AG10803 (cell line): ENCODE data around the gene UBA6.
A peak's percentile ranks its signal among the peaks of the same experiment; 100 is the strongest.

Experiments used
- DNase-seq: peaks from one replicate; pipeline ENCODE4 v3.0.0; 2010; ENCODE audit warnings: low read depth
- H3K4me3 ChIP-seq: 2 replicates; pipeline ENCODE4 v1.5.1; 2011; ENCODE audit warnings: mild to moderate bottlenecking, low read length, control low read depth
- TF ChIP-seq, protein P1 (sequence below): conservative IDR thresholded peaks from 2 replicates; pipeline ENCODE4 v1.5.1; 2011; ENCODE audit warnings: mild to moderate bottlenecking, low read length, control low read depth, inconsistent platforms

Gene UBA6

DNA sequence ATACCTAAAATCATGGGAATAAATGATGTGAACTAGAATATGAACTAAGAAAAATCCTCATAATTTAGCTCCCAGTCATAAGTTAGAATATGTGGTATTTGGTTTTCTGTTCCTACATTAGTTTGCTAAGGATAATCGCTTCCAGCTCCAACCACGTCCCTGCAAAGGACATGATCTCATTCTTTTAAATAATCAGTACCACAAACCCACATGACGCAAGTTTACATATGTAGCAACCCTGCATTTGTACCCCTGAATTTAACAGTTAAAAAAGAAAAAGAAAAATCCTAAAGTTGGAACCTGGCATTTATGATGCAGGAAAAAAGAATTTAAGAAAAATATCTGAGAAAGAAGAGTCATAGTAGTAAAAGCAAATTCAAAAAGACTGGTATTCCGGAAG, 13.3 kb downstream of the UBA6 start:
- DNase-seq, result peak; percentile 72
- TF ChIP-seq, protein P1, sequence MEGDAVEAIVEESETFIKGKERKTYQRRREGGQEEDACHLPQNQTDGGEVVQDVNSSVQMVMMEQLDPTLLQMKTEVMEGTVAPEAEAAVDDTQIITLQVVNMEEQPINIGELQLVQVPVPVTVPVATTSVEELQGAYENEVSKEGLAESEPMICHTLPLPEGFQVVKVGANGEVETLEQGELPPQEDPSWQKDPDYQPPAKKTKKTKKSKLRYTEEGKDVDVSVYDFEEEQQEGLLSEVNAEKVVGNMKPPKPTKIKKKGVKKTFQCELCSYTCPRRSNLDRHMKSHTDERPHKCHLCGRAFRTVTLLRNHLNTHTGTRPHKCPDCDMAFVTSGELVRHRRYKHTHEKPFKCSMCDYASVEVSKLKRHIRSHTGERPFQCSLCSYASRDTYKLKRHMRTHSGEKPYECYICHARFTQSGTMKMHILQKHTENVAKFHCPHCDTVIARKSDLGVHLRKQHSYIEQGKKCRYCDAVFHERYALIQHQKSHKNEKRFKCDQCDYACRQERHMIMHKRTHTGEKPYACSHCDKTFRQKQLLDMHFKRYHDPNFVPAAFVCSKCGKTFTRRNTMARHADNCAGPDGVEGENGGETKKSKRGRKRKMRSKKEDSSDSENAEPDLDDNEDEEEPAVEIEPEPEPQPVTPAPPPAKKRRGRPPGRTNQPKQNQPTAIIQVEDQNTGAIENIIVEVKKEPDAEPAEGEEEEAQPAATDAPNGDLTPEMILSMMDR, result no peak

DNA sequence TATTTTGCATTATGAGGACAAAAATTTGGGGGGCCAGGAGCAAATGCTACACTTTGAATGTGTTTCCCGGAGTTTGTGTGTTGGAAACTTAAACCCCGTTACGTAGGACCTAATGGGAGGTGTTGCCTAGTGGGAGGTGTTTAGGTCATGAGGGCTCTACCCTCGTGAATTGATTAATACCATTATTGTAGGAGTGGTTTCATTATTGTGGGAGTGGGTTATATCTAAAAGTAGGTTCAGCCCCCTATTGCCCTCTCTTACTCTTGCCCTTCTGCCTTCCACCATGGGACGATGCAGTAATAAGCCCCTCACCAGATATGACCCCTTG, 15.5 kb downstream of the UBA6 start:
- TF ChIP-seq, protein P1, result no peak
- no peak for DNase-seq
- no peak overlapping the region for H3K4me3 ChIP-seq

More for the DNA sequence above, 13.3 kb downstream of the UBA6 start:
- no peak overlapping the region for H3K4me3 ChIP-seq

DNA sequence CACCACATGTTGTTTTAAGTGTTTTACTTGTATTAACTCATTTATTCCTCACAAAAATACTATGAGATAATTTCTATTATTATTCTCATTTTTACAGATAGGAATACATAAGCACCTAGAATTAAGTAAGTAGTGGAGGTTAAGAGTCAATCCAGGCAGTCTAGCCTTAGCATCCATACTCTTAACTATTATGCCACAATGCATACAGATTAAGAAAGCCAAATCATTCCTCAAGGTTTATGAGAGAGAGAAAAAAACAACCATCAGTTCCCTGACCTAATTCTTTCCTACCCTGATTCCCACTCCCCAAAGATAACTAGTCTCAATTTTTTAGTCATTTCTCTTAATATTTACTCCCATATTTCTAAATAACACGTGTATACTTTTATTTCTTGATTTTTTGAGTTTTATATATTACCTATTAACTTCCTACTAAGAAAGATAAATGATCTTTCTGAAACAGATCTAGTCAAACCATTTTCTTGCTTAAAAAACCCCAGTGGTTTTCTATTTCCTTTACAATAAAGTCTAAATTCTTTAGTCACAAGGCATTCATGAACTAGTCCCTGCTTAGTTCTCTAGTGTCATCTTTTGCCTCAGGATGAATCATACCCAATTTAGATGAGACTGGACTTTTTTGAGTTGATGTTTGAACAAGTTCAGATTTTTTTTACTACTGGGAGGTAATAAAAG, 16.0 kb downstream of the UBA6 start:
- TF ChIP-seq, protein P1, result no peak
- DNase-seq, result peak; percentile 39
- no peak overlapping the region for H3K4me3 ChIP-seq

DNA sequence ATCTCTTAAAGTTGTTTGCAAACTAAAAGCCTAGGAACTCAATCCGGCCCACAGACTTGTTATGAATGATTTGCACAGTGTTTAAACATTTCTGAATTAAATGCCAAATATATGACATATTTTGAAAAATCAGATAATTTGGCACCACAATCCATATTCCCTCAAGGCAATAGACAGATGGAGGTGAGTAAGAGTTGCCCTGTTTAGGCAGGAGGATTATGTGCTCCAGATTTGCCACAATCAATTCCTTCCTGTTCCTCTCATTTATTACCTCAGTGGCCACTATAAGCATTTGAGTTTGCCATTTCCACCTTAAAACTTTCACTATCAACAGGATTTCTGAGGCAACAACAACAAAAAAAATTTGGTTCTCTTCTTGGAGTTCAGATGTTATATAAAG, 18.7 kb downstream of the UBA6 start:
- DNase-seq, result no peak
- H3K4me3 ChIP-seq, result no peak overlapping the region
- TF ChIP-seq, protein P1, result no peak

GRCh38 chr4:67680581-67681222, 20.3 kb downstream of the UBA6 start:
- H3K4me3 ChIP-seq, result no peak overlapping the region
- DNase-seq, result peak; percentile 45
- TF ChIP-seq, protein P1, result no peak

- TF ChIP-seq, protein P1, result no peak
- DNase-seq, result no peak
- no peak overlapping the region for H3K4me3 ChIP-seq
These were observed 22.3 kb downstream of the UBA6 start for GRCh38 chr4:67678612-67679011.

- TF ChIP-seq, protein P1, result no peak
- no peak overlapping the region for H3K4me3 ChIP-seq
- DNase-seq, result no peak
These were observed 26.9 kb downstream of the UBA6 start for GRCh38 chr4:67674098-67674497.
